Endothelial cell of umbilical vein (primary cell): ENCODE results near the gene PID1. TPM values are rescaled to one million over a fixed set of nuclear protein-coding genes. Genes with fewer than 3 reads are reported as not detected.

Experiments used
- BruUV-seq: library from RNA; stranded (reverse); fragments of 400-500 nt; replicated peaks from 2 replicates; lab custom pipeline; 2021; lab: Mats Ljungman, UMichigan
- CTCF ChIA-PET: fragments of 300-600, 350-600 bp; sonication (Branson Sonifier 250); formaldehyde crosslinking; loops from one replicate; lab custom pipeline; 2021; ENCODE audit warnings: antibody characterized with exemption, inconsistent platforms; lab: Charles Lee
- POLR2A ChIA-PET: fragments of 300-600, 350-600 bp; sonication (Branson Sonifier 250); formaldehyde crosslinking; loops from one replicate; lab custom pipeline; 2021; ENCODE audit warnings: antibody characterized with exemption, inconsistent platforms; lab: Charles Lee
- DNase-seq: peaks from one replicate; pipeline ENCODE4 v3.0.0-alpha.2; 2011; ENCODE audit warnings: low read depth, low spot score
- FAIRE-seq: peaks from 2 replicates; lab custom pipeline; 2011; peaks lifted over from hg19 to GRCh38; lab: Jason Lieb, UNC
- H2AFZ ChIP-seq: 2 replicates; pipeline ENCODE4 v1.6.0; 2012; ENCODE audit warnings: low read depth, low read length, control low read depth, inconsistent platforms
- H3K27ac ChIP-seq: 2 replicates; pipeline ENCODE4 v1.5.1; 2011; ENCODE audit warnings: low read depth, mild to moderate bottlenecking, control low read depth, low read length, moderate library complexity; ENCODE audit not compliant: insufficient read depth
- H3K27me3 ChIP-seq, 2 experiments: 2 replicates each; pipeline versions ENCODE4 v1.6.0 to v1.6.1; 2011; ENCODE audit warnings: low read length in 2 of 2, mixed read lengths in 1 of 2; ENCODE audit not compliant: control insufficient read depth in 2 of 2, insufficient read depth in 2 of 2
- H3K36me3 ChIP-seq, 2 experiments: 2 replicates in 1 of 2; 3 replicates in 1 of 2; pipeline ENCODE4 v1.5.1; 2011; ENCODE audit warnings: low read length in 2 of 2, mild to moderate bottlenecking in 1 of 2, moderate library complexity in 1 of 2; ENCODE audit not compliant: control insufficient read depth in 2 of 2, insufficient read depth in 2 of 2; ENCODE audit errors: extremely low read depth in 1 of 2
- H3K4me1 ChIP-seq: 3 replicates; pipeline ENCODE4 v1.5.1; 2011; ENCODE audit warnings: mild to moderate bottlenecking, low read length; ENCODE audit not compliant: control insufficient read depth, insufficient read depth; ENCODE audit errors: extremely low read depth
- H3K4me2 ChIP-seq: 2 replicates; pipeline ENCODE4 v1.6.1; 2011; ENCODE audit warnings: low read length, control low read depth, mixed read lengths; ENCODE audit not compliant: insufficient read depth
- H3K4me3 ChIP-seq, 3 experiments: fragments of 200-600 bp in 1 of 3; sonication (generic), shearing (Covaris generic) in 1 of 3; replicated peaks in 1 of 3; 2 replicates each; pipeline ENCODE4 v1.5.1; 2011 to 2016; ENCODE audit warnings: control low read depth in 3 of 3, low read length in 3 of 3, mild to moderate bottlenecking in 2 of 3, inconsistent platforms in 1 of 3, low read depth in 1 of 3, moderate library complexity in 1 of 3; ENCODE audit not compliant: insufficient read depth in 1 of 3
- H3K79me2 ChIP-seq: 2 replicates; pipeline ENCODE4 v1.6.0; 2012; ENCODE audit warnings: low read length, inconsistent platforms; ENCODE audit not compliant: control insufficient read depth, insufficient read depth
- H3K9ac ChIP-seq: replicated peaks from 2 replicates; pipeline ENCODE3; 2011; ENCODE audit warnings: low read length, control low read depth; ENCODE audit not compliant: insufficient read depth; ENCODE audit errors: extremely low read depth
- H3K9me1 ChIP-seq: replicated peaks from 3 replicates; pipeline ENCODE4 v1.6.0; 2011; ENCODE audit warnings: mild to moderate bottlenecking, low read length; ENCODE audit not compliant: control insufficient read depth, insufficient read depth; ENCODE audit errors: extremely low read depth
- H3K9me3 ChIP-seq: replicated peaks from 2 replicates; pipeline ENCODE4 v1.5.1; 2012; ENCODE audit warnings: low read length, inconsistent platforms; ENCODE audit not compliant: control insufficient read depth, insufficient read depth
- H4K20me1 ChIP-seq: replicated peaks from 2 replicates; pipeline ENCODE3; 2011; ENCODE audit warnings: mild to moderate bottlenecking, low read length; ENCODE audit not compliant: control insufficient read depth, insufficient read depth; ENCODE audit errors: extremely low read depth
- EZH2 ChIP-seq: IDR thresholded peaks from 2 replicates; pipeline ENCODE4 v1.6.1; 2012; ENCODE audit warnings: borderline replicate concordance, low read depth, mild to moderate bottlenecking, moderate library complexity, low read length, inconsistent platforms; ENCODE audit not compliant: severe bottlenecking
- FOS ChIP-seq: IDR thresholded peaks from 2 replicates; pipeline ENCODE4 v1.6.1; 2011; ENCODE audit warnings: mild to moderate bottlenecking, low read length, moderate library complexity, borderline replicate concordance; ENCODE audit not compliant: insufficient read depth
- GATA2 ChIP-seq: IDR thresholded peaks from 2 replicates; pipeline ENCODE4 v1.7.0; 2011; ENCODE audit warnings: low read depth, mild to moderate bottlenecking, moderate library complexity, mixed read lengths, low read length; ENCODE audit not compliant: insufficient read length, insufficient read depth
- JUN ChIP-seq: IDR thresholded peaks from 2 replicates; pipeline ENCODE4 v1.6.1; 2011; ENCODE audit warnings: borderline replicate concordance, low read depth; ENCODE audit not compliant: insufficient read length, insufficient read depth
- MYC ChIP-seq: IDR thresholded peaks from one replicate; pipeline ENCODE4 v1.6.1; 2011; ENCODE audit warnings: mild to moderate bottlenecking, low read depth, low read length
- POLR2A ChIP-seq: IDR thresholded peaks from 2 replicates; pipeline ENCODE4 v1.6.1; 2012; ENCODE audit warnings: low read depth, mild to moderate bottlenecking, control low read depth, low read length
- POLR2AphosphoS5 ChIP-seq: IDR thresholded peaks from 2 replicates; pipeline ENCODE4 v1.6.1; 2012; ENCODE audit warnings: low read depth, mild to moderate bottlenecking, control low read depth, low read length, moderate library complexity; ENCODE audit not compliant: insufficient read depth
- dilution Hi-C: fragments of 300-500 bp; cut with MboI; formaldehyde crosslinking; loops from one replicate; pipeline ENCODE4 v1.15.0; 2019; ENCODE audit warnings: low sequenced_read_pairs; ENCODE audit not compliant: extremely low pct_ligation_motif_present
- intact Hi-C: fragments of 100-400 bp; cut with micrococcal nuclease; formaldehyde crosslinking; loops from one replicate; pipeline ENCODE4 v1.10.0; 2022
- polyA plus RNA-seq, 4 experiments: library from polyadenylated mRNA; depleted of rRNA in 3 of 4; stranded (reverse) in 3 of 4; unstranded in 1 of 4; fragments of >200 nt; gene quantifications; 2 replicates each; pipeline versions ENCODE4 v1.2.1 to v1.2.3, GENCODE V29; 2011 to 2012; ENCODE audit warnings: missing spikeins in 1 of 4
- total RNA-seq: library from RNA; stranded (reverse); gene quantifications from 2 replicates; pipeline ENCODE4 v1.2.3, GENCODE V29; 2021
- TF ChIP-seq, protein P1 (sequence below): IDR thresholded peaks from 2 replicates; pipeline ENCODE4 v1.6.1; 2011; ENCODE audit not compliant: insufficient read depth, insufficient read length
- TF ChIP-seq, protein P2 (sequence below), 2 donors: IDR thresholded peaks; 1 replicate in 1 of 2; 2 replicates in 1 of 2; pipeline ENCODE4 v1.5.1; 2011; ENCODE audit warnings: low read length in 2 of 2, mild to moderate bottlenecking in 2 of 2, moderate library complexity in 2 of 2, control low read depth in 1 of 2, inconsistent platforms in 1 of 2, low read depth in 1 of 2; ENCODE audit not compliant: insufficient read depth in 1 of 2; ENCODE audit errors: extremely low read depth in 1 of 2

PID1 gene
- total and polyA plus RNA-seq, 2 donors (not counting 3 experiments of a cell fraction or from before 2014, with no cell fraction given): not detected

DNA sequence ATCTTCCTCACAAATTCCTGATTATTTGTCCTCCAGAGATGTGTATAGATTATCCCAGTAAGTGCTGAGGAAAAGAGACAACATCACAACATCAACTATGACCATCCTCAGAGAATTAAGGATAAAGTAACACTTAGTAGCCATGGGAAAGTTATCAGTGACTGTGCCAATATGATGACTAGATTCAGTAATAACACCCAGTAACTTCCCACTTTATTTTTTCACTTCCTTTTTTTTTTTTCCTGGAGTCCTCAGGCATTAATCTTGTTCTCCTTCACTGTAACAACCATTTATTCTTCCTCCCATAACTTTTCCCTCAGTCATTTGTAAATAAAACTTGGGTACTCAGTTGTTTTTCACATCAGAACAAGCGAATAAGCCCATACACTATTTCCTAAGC is 16.7 kb upstream of the PID1 start:
- H3K27ac ChIP-seq: no peak overlapping the region
- ChIA-PET POLR2A (no interaction called here), CTCF (interaction anchor here (1.2 kb wide), 1 partner anchor 14 kb away, joined by 3 read pairs; no protein-coding TSS in a partner anchor)
- H2AFZ ChIP-seq: no peak overlapping the region
- no peaks in the 10 kb centered on the region for H3K9me3 ChIP-seq
- DNase-seq: no peak
- no peaks in the 10 kb centered on the region for H3K79me2 ChIP-seq
- no peak overlapping the region for H3K9ac ChIP-seq
- BruUV-seq: no TSS peak
- no peaks in the 10 kb centered on the region for H3K4me1 ChIP-seq
- H3K9me1 ChIP-seq: no peaks in the 10 kb centered on the region
- H3K4me2 ChIP-seq: no peak overlapping the region
- intact Hi-C loops: no loop called here
- no peaks in the 10 kb centered on the region for H3K27me3 ChIP-seq
- H3K36me3 ChIP-seq: no peaks in the 10 kb centered on the region
- no peak for FAIRE-seq
- dilution Hi-C loops: no loop called here
- H4K20me1 ChIP-seq: no peaks in the 10 kb centered on the region
- TF ChIP-seq EZH2 (no peak), MYC (no peak), POLR2AphosphoS5 (no peak), FOS (no peak), POLR2A (no peak), JUN (no peak), GATA2 (no peak)
- TF ChIP-seq, protein P1, sequence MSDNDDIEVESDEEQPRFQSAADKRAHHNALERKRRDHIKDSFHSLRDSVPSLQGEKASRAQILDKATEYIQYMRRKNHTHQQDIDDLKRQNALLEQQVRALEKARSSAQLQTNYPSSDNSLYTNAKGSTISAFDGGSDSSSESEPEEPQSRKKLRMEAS: no peak
- TF ChIP-seq, protein P2, sequence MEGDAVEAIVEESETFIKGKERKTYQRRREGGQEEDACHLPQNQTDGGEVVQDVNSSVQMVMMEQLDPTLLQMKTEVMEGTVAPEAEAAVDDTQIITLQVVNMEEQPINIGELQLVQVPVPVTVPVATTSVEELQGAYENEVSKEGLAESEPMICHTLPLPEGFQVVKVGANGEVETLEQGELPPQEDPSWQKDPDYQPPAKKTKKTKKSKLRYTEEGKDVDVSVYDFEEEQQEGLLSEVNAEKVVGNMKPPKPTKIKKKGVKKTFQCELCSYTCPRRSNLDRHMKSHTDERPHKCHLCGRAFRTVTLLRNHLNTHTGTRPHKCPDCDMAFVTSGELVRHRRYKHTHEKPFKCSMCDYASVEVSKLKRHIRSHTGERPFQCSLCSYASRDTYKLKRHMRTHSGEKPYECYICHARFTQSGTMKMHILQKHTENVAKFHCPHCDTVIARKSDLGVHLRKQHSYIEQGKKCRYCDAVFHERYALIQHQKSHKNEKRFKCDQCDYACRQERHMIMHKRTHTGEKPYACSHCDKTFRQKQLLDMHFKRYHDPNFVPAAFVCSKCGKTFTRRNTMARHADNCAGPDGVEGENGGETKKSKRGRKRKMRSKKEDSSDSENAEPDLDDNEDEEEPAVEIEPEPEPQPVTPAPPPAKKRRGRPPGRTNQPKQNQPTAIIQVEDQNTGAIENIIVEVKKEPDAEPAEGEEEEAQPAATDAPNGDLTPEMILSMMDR (IDR thresholded peaks at IDR 0.05; ENCODE audit: extremely low read depth in 1 of 2, insufficient read depth in 1 of 2, low read depth in 1 of 2, low read length in 2 of 2): no peak
- no peak overlapping the region for H3K4me3 ChIP-seq
